Testis (tissue), 5 donors: ENCODE results near the gene UTS2. TPM values are rescaled to one million over a fixed set of nuclear protein-coding genes. Genes with fewer than 3 reads are reported as not detected.

Source experiments
- DNase-seq: peaks from one replicate; pipeline ENCODE4 v3.0.0-alpha.2; 2019
- H3K27ac ChIP-seq, 2 donors: fragments of 200-600 bp; sonication (generic); one replicate each; pipeline ENCODE4 v1.5.1; 2019
- H3K27me3 ChIP-seq: fragments of 200-600 bp; sonication (generic); one replicate; pipeline ENCODE4 v1.5.1; 2019
- H3K36me3 ChIP-seq: fragments of 200-600 bp; sonication (generic); one replicate; pipeline ENCODE4 v1.5.1; 2017; ENCODE audit warnings: low read depth; ENCODE audit errors: missing control alignments
- H3K4me1 ChIP-seq: fragments of 200-600 bp; sonication (generic); one replicate; pipeline ENCODE4 v1.5.1; 2019
- H3K4me3 ChIP-seq, 2 donors: fragments of 200-600 bp; sonication (generic); one replicate each; pipeline ENCODE4 v1.5.1; 2017 to 2019
- H3K9me3 ChIP-seq: fragments of 200-600 bp; sonication (generic); one replicate; pipeline ENCODE4 v1.5.1; 2017
- POLR2A ChIP-seq: fragments of 450-650 bp; IDR thresholded peaks from one replicate; pipeline ENCODE4 v1.6.1; 2017; ENCODE audit warnings: antibody characterized with exemption, mild to moderate bottlenecking, moderate library complexity
- WGBS, 2 donors: methylation state at CpG; one replicate each; pipeline ENCODE4 v1.1.5; 2018; 5-methylcytosine and 5-hydroxymethylcytosine counted together
- intact Hi-C: fragments of 100-400 bp; cut with DNase I; formaldehyde crosslinking; loops from one replicate; pipeline ENCODE4 v1.15.1; 2023; ENCODE audit warnings: low total_unique reads
- long read RNA-seq, 2 donors: transcript quantifications; one replicate each; lab custom pipeline, GENCODE V29; 2026
- polyA plus RNA-seq: library from polyadenylated mRNA; stranded (reverse); fragments of 350-450 nt; fragmentation: Illumina TruSeq; extraction: RNeasy Lipid Tissue Mini Kit (QIAGEN cat#74804); gene quantifications from one replicate; pipeline ENCODE4 v1.2.3, GENCODE V29; 2014; ENCODE audit warnings: low read depth, low replicate concordance; ENCODE audit not compliant: insufficient read depth
- total RNA-seq, 2 donors: library from RNA; depleted of rRNA; stranded (reverse); fragments of >200 nt; gene quantifications; one replicate each; pipeline ENCODE4 v1.2.3, GENCODE V29; 2016
- TF ChIP-seq, protein P1 (sequence below), 3 experiments: fragments of 450-650 bp in 2 of 3; fragments of 200-600 bp in 1 of 3; sonication (generic) in 1 of 3; IDR thresholded peaks; one replicate each; pipeline ENCODE4 v1.5.1; 2016 to 2019; ENCODE audit warnings: antibody characterized with exemption in 3 of 3, mild to moderate bottlenecking in 2 of 3, moderate library complexity in 1 of 3

UTS2 gene
- total RNA-seq: not detected
- 1.1 TPM for polyA plus RNA-seq
- long read RNA-seq, donor 1: 0 reads
- long read RNA-seq, donor 2: 0 reads

- H3K4me3 ChIP-seq: no peak within 1 kb of the TSS
- H3K27ac ChIP-seq: no peak within 1 kb of the TSS
- no peaks in the 10 kb centered on the region for H3K9me3 ChIP-seq
- no peak for DNase-seq
- no peaks in the 10 kb centered on the region for H3K4me1 ChIP-seq
- no peaks in the 10 kb centered on the region for H3K36me3 ChIP-seq
- H3K27me3 ChIP-seq: no peaks in the 10 kb centered on the region
- WGBS, 2 donors: 74 to 79% methylated on average over 10 of the region's 10 CpGs
- intact Hi-C loops: no loop called here
- TF ChIP-seq, protein P1, sequence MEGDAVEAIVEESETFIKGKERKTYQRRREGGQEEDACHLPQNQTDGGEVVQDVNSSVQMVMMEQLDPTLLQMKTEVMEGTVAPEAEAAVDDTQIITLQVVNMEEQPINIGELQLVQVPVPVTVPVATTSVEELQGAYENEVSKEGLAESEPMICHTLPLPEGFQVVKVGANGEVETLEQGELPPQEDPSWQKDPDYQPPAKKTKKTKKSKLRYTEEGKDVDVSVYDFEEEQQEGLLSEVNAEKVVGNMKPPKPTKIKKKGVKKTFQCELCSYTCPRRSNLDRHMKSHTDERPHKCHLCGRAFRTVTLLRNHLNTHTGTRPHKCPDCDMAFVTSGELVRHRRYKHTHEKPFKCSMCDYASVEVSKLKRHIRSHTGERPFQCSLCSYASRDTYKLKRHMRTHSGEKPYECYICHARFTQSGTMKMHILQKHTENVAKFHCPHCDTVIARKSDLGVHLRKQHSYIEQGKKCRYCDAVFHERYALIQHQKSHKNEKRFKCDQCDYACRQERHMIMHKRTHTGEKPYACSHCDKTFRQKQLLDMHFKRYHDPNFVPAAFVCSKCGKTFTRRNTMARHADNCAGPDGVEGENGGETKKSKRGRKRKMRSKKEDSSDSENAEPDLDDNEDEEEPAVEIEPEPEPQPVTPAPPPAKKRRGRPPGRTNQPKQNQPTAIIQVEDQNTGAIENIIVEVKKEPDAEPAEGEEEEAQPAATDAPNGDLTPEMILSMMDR (IDR thresholded peaks at IDR 0.05): no peak
- no peak for TF ChIP-seq POLR2A
Observed at GRCh38 chr1:7852804-7853683, at the start of gene UTS2. Gene UTS2, minus strand, starts transcription at chr1:7853065. Its CDS starts 62 bp downstream, at chr1:7853003.

DNA sequence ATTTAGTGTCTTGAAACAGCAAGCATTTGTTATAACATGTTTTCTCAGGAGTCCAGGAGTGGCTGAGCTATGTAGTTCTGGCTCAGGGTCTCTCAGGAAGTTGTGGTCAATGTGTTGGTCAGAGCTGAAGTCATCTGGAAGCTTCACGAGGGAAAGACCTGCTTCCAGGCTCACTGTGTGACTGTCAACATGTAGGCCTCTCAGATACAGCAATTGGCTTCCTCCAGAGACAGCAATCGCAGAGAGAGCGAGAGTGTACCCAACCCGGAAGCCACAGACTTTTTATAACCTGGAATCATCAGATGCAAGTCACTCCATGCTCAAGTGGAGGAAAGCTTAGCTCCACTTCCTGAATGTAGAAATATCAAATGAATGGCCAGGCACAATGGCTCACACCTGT lies 46.9 kb upstream of the UTS2 start:
- 75 to 83% methylated on average over 4 of the region's 4 CpGs for WGBS, 2 donors
- DNase-seq: no peak
- intact Hi-C loops: no loop called here
- Histone ChIP-seq H3K9me3 (no peaks in the 10 kb centered on the region), H3K4me3 (no peak overlapping the region), H3K4me1 (no peaks in the 10 kb centered on the region), H3K27me3 (no peaks in the 10 kb centered on the region), H3K27ac (no peak overlapping the region), H3K36me3 (no peaks in the 10 kb centered on the region)
- TF ChIP-seq, protein P1 (IDR thresholded peaks at IDR 0.05): no peak
- no peak for TF ChIP-seq POLR2A

DNA sequence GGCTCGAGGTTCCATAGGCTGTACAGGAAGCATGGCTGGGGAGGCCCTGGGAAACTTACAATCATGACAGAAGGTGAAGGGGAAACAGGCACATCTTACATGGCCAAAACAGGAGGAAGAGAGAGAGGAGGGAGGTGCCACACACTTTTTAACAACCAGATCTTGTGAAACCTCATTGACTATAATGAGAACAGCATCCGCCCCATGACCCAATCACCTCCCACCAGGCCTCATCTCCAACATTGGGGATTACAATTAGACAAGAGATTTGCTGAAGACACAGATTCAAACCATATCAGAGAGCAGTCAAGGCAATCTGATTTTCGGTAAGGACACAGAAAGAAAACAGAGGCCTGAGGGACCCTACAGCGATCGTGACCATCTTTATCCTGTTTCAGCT lies 46.1 kb upstream of the UTS2 start:
- no peaks in the 10 kb centered on the region for H3K9me3 ChIP-seq
- no peaks in the 10 kb centered on the region for H3K27me3 ChIP-seq
- DNase-seq: no peak
- H3K36me3 ChIP-seq: no peaks in the 10 kb centered on the region
- WGBS, 2 donors: 91 to 93% methylated on average over 5 of the region's 5 CpGs
- H3K27ac ChIP-seq: no peak overlapping the region
- H3K4me1 ChIP-seq: no peaks in the 10 kb centered on the region
- TF ChIP-seq, protein P1 (IDR thresholded peaks at IDR 0.05): no peak
- no peak for TF ChIP-seq POLR2A
- H3K4me3 ChIP-seq: no peak overlapping the region
- intact Hi-C loops: no loop called here

DNA sequence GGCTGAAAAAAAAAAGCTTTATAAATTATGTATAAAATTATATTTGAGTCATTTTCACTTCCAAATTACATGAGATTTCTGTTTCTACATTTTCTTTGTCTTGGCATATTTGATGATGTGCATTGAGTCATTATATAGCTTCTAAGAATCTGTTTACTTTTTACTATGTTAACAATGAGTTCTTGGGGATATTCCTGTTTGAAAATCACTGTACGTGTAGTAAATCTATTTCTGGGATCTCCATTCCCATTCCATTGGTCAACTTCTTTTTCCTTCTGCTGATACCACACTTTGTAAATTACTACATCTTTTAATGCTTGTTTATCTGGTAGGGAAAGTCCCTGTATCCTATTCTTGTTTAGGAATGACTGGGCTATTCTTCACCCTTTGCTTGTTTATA lies 44.1 kb upstream of the UTS2 start:
- Histone ChIP-seq H3K4me1 (no peaks in the 10 kb centered on the region), H3K36me3 (no peaks in the 10 kb centered on the region), H3K27ac (no peak overlapping the region), H3K9me3 (no peaks in the 10 kb centered on the region), H3K4me3 (no peak overlapping the region), H3K27me3 (no peaks in the 10 kb centered on the region)
- TF ChIP-seq, protein P1 (IDR thresholded peaks at IDR 0.05): no peak
- TF ChIP-seq POLR2A: no peak
- WGBS, 2 donors: 84% methylated on average over 1 of the region's 1 CpG
- intact Hi-C loops: no loop called here
- no peak for DNase-seq
